Measurements from ENCODE around the gene RMI2. TPM values are rescaled to one million over a fixed set of nuclear protein-coding genes. Genes with fewer than 3 reads are reported as not detected.

The RMI2 gene
- total RNA-seq, 1 donor from 2014 or later, result 32.5 TPM

GRCh38 chr16:11313493-11314308 is 31.6 kb upstream of the RMI2 start:
- no peaks in the 10 kb centered on the region for H3K9me3 Mint-ChIP-seq (ENCODE audit: low read depth)
- no peaks in the 10 kb centered on the region for H3K36me3 Mint-ChIP-seq (ENCODE audit: insufficient read depth)
- H3K27me3 Mint-ChIP-seq, result peaks cover 12% of the 10 kb centered on the region
- TF ChIP-seq CTCF (IDR thresholded peaks at IDR 0.05; ENCODE audit: unreplicated experiment), result no peak
- H3K27ac Mint-ChIP-seq, result no peak overlapping the region
- peaks cover 13% of the 10 kb centered on the region for H3K4me1 Mint-ChIP-seq (ENCODE audit: low read depth)
- DNase-seq (ENCODE audit: low spot score, unreplicated experiment), result no peak
- no peak overlapping the region for H3K4me3 Mint-ChIP-seq (ENCODE audit: low read depth)

DNA sequence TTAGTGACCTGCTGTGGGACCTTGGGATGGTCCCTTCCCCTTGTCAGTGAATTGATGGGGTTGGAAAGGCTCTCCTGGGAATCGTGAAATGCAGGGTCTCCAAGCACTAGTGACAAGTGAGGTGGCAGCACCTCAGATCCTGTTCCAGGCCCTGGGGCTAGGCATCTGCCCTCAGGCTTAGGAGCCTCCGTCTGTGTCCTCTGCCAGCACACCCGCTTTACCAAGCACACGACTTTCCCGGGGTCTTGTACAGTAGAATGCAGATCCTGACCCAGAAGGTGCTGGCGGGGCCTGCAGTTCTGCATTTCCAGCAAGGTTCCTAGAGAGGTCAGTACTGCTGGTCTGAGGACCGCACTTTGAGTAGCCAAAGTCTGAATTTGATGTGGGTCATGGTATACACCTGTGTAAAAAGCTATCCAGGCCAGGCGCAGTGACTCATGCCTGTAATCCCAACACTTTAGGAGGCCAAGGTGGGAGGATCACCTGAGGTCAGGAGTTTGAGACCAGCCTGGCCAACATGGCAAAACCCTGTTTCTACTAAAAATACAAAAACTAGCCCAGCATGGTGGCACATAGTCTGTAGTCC is 30.9 kb upstream of the RMI2 start:
- Mint-ChIP-seq H3K36me3 (ENCODE audit: insufficient read depth) (no peaks in the 10 kb centered on the region), H3K4me1 (ENCODE audit: low read depth) (peaks cover 13% of the 10 kb centered on the region), H3K27me3 (peaks cover 12% of the 10 kb centered on the region), H3K27ac (no peak overlapping the region), H3K9me3 (ENCODE audit: low read depth) (no peaks in the 10 kb centered on the region), H3K4me3 (ENCODE audit: low read depth) (no peak overlapping the region)
- TF ChIP-seq CTCF (IDR thresholded peaks at IDR 0.05; ENCODE audit: unreplicated experiment), result no peak
- DNase-seq (ENCODE audit: low spot score, unreplicated experiment), result no peak

DNA sequence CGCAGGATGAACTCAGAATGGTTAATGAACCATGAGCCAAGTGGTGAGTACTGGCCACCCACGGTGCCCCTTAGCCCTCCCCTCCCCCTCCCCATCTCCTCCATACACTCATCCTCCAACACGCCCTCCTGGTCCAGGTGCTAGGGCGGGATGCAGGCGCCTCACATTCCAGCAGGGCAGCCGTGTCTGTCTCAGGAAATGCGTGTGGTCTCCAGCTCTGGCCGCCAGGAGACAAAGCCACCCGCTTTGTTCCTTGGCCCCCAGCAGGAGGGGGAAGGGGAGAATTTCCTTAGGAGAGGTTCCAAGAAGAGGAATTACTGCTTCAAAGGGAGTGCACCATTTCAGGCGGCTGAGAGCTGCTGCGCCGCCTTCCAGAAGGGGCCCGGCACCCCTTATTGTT is 29.7 kb upstream of the RMI2 start:
- peaks cover 12% of the 10 kb centered on the region for H3K27me3 Mint-ChIP-seq
- no peak overlapping the region for H3K4me3 Mint-ChIP-seq (ENCODE audit: low read depth)
- H3K27ac Mint-ChIP-seq, result no peak overlapping the region
- DNase-seq (ENCODE audit: low spot score, unreplicated experiment), result no peak
- peak; percentile 40 for TF ChIP-seq CTCF (IDR thresholded peaks at IDR 0.05; ENCODE audit: unreplicated experiment)
- no peaks in the 10 kb centered on the region for H3K36me3 Mint-ChIP-seq (ENCODE audit: insufficient read depth)
- H3K4me1 Mint-ChIP-seq (ENCODE audit: low read depth), result peaks cover 13% of the 10 kb centered on the region
- no peaks in the 10 kb centered on the region for H3K9me3 Mint-ChIP-seq (ENCODE audit: low read depth)

DNA sequence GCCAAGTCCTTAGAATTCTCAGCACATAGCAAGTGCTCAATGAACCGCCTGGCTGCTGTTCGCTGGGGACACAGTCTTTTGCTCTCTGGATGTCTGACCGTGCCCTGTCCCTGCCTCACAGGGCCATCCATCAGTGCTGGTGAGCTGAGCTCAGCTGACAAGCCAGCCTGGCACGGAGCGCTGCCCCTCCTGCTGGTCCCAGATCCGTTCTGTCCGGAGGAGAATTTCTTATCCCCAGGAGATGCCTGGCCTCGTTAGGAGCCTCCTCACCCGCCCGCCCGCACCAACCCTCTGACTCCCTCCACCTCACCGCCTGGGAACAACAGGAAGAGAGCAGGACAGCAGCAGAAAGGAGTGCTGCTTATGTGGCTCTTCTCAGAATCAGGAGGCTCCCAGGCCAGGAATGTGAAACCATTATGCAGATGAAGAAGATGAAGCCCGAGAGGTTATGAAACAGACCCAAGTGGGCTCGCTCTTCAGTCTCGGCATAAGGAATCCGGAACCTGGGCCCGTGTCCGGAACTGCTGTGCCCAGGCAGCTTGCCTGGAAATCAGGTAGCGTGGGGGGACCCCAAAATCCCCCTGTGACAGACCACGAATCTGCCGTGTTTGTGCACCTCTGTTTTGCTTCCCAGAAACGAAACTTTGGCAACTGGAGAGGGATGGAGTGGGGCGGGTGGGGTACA is 28.8 kb upstream of the RMI2 start:
- H3K9me3 Mint-ChIP-seq (ENCODE audit: low read depth), result no peaks in the 10 kb centered on the region
- no peaks in the 10 kb centered on the region for H3K36me3 Mint-ChIP-seq (ENCODE audit: insufficient read depth)
- peaks cover 13% of the 10 kb centered on the region for H3K4me1 Mint-ChIP-seq (ENCODE audit: low read depth)
- no peak for DNase-seq (ENCODE audit: low spot score, unreplicated experiment)
- no peak for TF ChIP-seq CTCF (IDR thresholded peaks at IDR 0.05; ENCODE audit: unreplicated experiment)
- peaks cover 12% of the 10 kb centered on the region for H3K27me3 Mint-ChIP-seq
- no peak overlapping the region for H3K4me3 Mint-ChIP-seq (ENCODE audit: low read depth)
- H3K27ac Mint-ChIP-seq, result no peak overlapping the region

- Mint-ChIP-seq H3K36me3 (ENCODE audit: insufficient read depth) (no peaks in the 10 kb centered on the region), H3K27ac (no peak overlapping the region), H3K4me1 (ENCODE audit: low read depth) (peaks cover 4% of the 10 kb centered on the region), H3K27me3 (peaks cover 12% of the 10 kb centered on the region), H3K9me3 (ENCODE audit: low read depth) (no peaks in the 10 kb centered on the region), H3K4me3 (ENCODE audit: low read depth) (no peak overlapping the region)
- no peak for TF ChIP-seq CTCF (IDR thresholded peaks at IDR 0.05; ENCODE audit: unreplicated experiment)
- DNase-seq (ENCODE audit: low spot score, unreplicated experiment), result no peak
Measured at GRCh38 chr16:11318817-11319216, 26.4 kb upstream of the RMI2 start.

Measured in progenitor cell of endocrine pancreas (in vitro differentiated cells).